Stimulated activated CD4-positive, alpha-beta T cell treated with anti-CD3 and anti-CD28 coated beads, Interleukin-2, amount 100 ng/mL, for 24 hours (primary cell): ENCODE measurements around the gene PAAF1.

Experiments
- DNase-seq, 2 donors: peaks; one replicate each; pipeline ENCODE4 v3.0.0-alpha.2; 2020

PAAF1 gene

DNA sequence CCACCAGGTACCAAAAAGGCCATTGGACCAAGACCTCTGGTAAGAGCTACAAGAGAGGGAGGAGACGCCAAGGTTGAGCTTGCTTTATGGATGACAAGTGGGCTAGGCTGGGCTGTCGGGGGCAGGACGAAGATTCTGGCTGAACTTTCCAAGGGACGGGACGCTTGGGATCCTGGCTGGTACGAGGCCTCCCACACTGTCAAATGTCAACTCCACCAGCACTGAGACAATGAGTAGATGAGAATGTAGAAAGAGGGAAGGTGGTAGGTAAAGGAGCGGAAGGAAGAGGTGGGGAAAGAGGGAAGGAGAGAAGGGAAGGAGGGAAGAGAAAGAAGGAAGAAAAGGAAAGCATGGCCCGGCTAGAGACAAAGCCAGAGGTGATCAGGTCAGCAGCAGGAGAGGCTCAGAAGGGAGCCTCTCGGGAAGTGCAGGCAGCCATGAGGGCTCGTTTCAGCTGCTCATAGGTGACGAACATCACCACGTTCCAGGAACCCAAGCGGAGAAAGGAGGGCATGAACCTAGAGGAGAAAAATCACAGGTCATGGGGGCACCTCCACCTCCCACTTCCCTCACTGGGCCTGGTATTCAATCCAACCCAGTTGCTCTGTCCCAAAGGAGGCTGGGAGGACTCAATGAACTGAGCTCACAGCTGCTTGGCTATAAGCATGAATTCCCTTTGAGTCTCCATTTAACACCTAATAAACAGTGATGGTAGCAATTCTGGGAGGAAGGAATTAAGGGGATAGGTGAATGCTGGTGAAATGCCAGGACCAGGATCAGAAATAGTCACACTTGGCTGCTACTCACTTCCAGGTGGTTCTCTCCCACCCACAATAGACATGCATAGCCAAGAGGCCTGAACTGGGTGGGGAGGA, 98.0 kb downstream of the PAAF1 start:
- no peak for DNase-seq

GRCh38 chr11:73975479-73975757, 98.6 kb downstream of the PAAF1 start:
- DNase-seq = no peak

- no peak for DNase-seq
Measured at GRCh38 chr11:73976451-73977151, 99.8 kb downstream of the PAAF1 start.

DNA sequence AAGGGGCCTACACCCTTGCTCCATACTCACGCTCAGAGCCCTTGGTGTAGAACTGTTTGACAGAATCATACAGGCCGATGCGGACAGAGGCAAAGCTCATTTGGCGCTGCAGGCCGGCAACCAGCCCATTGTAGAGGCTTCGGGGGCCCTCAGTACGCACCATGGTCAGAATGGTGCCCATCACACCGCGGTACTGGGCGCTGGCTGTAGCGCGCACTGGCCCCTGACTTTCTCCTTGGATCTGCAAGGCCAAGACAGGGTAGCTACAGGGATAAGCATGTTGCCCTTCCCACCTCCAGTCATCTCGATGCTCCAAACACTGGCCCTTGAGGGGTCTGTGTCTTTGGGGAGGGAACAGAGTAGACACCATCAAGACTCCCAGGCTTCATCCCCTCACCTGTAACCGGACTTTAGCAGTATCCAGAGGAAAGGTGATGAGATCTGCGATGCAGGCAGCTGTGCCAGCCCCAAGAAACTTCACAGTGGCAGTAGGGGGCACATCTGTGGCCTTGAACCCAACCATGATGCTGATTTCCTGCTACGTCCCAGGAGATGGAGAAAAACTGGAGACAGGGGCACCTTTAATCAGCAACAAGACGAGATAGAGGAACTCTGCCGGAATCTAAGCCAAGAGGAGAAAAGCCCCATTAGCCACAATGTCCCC, 101.2 kb downstream of the PAAF1 start:
- no peak for DNase-seq

DNA sequence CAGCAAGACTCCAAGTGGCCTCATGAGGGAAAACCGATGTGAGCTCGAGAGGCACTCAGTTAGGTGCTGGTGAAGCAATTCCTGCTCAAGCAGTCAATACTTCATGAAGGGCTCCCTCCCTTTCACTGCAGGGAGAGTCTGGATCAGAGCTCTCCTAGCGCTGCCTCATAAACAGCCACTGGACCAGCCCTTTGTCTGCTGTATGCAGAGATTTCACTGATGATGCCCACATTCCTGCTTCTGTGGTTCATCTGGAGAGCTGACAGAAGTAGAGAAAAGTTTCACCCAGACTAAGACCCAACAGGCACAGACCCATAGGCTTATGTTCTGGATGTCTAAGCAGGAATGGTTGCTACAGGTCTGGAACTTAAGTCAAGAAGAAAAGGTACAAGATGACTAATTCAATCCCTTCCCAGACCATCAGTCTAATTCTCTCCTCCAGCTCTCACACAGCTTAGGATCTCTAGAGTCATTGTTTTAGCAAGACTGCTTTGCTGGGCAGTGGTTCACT, 101.8 kb downstream of the PAAF1 start:
- DNase-seq = no peak

DNA sequence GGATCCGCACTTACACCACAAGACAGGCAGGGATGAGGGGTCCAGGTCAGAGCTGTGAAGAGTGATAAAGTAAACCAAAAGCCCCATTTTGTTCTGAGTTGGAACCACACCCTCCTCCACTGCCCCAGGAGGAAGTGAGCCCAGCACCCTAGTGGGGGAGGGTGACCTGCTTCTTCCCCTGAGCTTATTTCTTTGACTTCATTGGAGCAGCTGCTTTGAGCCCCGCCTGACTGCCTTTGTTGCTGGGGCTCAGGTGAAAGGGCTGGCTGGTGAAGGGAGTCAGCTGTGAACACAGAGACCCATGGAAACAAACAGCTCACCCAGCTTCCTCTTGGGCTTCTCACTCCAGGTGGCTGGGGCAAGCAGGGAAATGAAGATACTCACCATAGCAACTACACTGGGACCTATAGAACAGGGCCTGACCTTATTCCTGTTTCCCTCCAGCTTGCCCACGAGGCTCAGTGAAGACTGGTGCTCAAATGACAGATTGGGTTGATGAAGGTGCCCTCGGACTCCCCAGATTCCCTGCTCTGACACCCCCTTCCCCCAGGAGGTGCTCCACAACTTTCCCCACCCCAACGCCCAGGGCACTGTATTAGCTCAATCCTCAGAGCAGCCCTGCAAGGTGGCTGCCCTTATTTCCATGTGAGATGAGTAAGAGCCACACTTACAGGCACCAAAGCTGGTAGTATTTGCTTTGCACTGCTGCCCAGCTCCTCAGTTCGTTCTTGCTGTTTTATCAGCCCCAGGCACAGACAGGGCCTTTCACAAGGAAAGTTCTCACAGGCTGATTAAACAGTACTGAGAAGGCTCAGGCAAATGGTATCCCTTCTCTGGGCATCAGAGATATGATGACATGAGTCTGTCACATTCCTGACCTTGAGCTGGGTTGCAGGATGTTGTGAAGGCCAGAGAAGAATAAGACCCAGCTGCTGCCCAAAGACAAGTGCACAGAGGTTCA, 103.5 kb downstream of the PAAF1 start:
- DNase-seq = peak; percentile 63 to 65
